GM11168 (cell line): ENCODE results near the gene CLIC4.
"Not testable (repeated sequence)": the region's sequence is repeated elsewhere in the genome, so short reads cannot be mapped to it uniquely, and the experiment has no call there.

ENCODE experiments used
- in situ Hi-C: fragments of 300-500 bp; cut with MboI; formaldehyde crosslinking; loops from one replicate; pipeline ENCODE4 v1.12.0; 2022; ENCODE audit warnings: low sequenced_read_pairs; ENCODE audit not compliant: unreplicated experiment

The CLIC4 gene

DNA sequence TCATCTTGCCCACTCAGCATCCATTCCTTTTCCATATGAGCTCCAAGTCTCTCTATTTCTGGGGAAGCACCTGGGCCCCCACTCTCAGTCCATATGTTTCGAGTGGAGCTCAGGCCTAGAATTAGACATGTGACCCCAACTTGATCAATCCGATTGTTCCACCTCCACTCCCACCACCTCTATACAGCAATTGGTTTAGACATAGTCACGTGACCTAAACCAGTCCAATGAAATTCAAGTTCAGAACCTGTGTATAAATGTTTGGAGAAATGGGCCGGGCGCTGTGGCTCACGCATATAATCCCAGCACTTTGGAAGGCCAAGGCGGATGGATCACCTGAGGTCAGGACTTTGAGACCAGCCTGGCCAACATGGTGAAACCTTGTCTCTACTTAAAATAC, 29.6 kb upstream of the CLIC4 start:
- in situ Hi-C loops, result no loop called here

DNA sequence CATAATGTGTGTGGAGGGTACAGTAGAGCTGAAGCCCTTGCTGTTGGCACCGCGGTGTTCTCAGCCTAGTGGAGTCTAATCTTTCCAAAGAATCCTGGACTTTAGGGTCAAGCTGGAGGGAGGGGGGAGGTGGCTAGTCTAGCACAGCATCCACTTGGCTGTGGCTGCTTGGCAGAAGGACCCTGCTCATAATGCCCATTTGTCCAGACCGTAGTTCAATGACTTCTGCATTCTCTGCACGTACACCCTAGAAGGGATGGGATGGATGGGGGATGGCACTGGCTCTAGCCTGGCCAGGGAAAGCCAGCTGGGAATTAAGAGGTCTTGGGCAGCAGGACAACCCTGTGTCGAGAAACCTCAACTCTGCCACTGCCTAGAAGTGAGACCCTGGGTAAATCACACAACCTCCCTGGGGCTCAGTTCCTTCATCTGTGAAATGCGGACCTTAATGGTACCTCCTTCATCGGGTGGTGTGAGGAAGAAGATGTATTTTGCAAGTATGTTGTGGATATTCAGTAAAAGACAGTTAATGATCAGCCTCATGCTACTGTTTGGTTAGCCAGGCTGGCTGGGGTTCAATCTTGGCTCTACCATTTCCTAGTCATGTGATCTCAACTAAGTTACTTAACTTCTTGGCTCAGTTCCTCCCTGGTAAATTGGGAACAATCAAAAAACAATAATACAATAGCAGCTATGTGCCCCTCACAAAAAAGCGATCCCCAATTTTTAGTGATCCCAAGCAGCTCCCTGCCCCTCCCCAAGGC, 27.2 kb upstream of the CLIC4 start:
- in situ Hi-C loops, result no loop called here

DNA sequence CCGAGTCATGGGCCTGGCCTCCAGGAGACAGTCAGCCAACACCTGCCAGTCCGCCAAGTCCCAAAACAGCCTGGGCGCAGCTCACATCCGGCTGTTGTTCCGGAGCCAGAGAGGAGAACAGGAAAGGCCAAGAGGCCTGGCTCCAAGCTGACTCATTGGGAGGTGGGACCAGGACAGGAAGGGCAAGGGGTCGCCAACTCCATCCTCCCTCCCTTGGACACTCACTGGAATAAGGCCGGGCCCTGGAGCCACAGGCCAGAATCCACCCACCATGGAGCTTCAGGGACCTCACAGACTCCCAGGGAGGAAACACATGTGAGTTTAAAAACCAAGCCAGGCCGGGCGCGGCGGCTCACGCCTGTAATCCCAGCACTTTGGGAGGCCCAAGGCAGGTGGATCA, 25.1 kb upstream of the CLIC4 start:
- in situ Hi-C loops, result no loop called here

DNA sequence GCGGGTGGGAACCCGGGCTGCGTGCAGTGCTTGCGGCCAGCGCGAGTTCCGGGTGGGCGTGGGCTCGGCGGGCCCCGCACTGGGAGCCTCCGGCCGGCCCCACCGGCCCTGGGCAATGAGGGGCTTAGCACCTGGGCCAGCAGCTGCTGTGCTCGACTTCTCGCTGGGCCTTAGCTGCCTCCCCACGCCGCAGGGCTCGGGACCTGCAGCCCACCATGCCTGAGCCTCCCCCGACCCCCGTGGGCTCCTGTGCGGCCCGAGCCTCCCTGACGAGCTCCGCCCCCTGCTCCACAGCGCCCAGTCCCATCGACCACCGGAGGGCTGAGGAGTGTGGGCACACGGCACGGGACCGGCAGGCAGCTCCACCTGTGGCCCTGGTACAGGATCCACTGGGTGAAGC, 23.7 kb upstream of the CLIC4 start:
- in situ Hi-C loops, result no loop called here

DNA sequence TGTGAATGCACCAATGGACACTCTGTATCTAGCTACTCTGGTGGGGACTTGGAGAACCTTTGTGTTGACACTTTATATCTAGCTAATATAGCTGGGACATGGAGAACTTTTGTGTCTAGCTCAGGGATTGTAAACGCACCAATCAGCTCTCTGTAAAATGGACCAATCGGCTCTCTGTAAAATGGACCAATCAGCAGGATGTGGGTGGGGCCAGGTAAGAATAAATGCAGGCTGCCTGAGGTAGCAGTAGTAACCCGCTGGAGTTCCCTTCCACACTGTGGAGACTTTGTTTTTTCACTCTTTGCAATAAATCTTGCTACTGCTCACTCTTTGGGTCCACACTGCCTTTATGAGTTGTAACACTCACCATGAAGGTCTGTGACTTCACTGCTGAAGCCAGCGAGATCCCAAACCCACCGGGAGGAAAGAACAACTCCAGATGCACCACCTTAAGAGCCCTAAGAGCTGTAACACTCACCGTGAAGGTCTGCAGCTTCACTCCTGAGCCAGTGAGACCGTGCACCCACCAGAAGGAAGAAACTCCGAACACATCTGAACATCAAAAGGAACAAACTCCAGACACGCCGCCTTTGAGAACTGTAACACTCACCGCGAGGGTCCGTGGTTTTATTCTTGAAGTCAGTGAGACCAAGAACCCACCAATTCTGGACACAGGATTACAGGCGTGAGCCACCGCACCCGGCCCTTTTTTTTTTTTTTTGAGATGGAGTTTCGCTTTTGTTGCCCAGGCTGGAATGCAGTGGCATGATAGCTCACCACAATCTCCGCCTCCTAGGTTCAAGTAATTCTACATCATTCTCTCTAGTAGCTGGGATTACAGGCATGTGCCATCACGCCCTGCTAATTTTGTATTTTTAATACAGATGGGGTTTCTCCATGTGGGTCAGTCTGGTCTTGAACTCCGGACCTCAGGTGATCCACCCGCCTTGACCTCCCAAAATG, 22.9 kb upstream of the CLIC4 start:
- in situ Hi-C loops, result not testable (repeated sequence)

DNA sequence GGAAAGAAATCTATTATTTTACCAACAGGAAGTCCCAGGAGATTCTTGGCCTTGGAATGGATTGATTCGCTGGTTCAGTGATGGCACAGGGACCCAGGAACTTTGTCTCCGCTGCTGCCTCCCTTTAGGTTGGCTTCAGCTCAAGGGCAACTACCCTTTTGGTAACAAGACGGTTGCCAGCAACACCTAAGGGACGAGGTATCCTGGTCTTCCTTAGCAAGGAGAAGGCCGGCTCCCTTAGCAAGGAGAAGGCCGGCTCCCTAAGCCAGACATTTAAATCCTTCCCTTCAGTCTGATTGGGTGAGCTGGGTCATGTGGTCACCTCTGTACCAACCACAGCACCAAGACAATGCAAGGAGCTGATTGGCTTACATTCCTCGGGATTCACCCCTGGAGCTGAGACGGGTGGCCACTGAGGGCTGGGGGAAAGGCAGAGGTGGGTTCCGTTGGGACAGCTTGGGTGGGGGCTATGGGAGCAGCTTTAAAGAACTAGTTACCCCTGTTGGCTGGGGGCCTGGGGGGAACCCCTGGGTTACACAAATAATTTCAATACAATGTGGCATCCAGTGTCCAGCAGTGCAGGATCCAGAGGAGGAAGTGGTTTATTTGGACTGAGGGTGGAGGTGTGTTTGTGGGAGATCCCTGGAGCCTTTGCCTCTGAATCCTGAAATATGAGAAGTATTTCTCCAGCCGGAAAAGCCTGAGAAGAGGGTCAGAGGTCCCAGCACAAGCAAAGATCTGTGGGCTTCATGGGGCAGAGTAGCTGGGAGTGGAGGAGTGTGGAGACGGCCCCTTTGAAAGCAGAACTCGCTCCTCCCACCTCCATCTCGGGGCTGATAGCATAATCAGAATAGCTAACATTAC, 20.7 kb upstream of the CLIC4 start:
- in situ Hi-C loops, result no loop called here

DNA sequence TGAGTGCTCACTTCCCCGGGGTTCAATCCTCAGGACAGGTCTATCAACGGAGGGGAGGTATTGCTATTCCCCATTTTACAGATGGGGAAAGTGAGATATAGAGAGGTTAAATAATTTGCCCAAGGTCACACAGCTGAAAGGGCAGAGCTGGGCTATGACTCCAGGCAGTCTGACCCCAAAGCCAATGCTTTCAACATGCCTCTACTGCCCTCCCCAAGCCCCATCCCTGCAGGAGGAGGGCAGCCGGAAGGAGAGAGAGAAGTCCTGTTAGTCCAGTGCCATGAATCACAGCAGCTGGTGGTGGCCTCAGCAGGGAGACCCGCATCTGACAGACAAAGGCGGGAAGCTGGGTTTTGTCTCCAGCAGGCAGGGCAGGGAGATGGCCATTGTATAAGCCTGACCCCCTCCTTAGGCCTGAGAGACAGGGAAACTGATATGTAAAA, 20.0 kb upstream of the CLIC4 start:
- in situ Hi-C loops, result no loop called here

DNA sequence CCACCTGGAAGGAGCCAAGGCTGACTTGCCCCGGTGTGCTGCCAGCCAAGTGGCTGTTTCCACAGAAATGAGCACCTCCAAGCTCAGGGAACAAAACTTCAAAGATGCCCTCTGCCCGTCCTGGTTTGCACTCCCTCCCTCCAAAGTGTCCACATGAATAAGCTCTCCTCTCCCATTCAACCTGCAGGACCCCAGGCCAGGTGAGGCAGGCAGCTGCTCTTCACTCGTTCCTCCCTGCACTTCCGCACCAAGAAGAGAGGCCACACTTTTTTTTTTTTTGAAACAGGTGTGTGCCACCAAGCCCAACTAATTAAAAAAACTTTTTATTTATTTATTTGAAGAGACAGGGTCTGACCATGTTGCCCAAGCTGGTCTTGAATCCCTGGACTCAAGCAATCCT, 18.5 kb upstream of the CLIC4 start:
- in situ Hi-C loops, result no loop called here

DNA sequence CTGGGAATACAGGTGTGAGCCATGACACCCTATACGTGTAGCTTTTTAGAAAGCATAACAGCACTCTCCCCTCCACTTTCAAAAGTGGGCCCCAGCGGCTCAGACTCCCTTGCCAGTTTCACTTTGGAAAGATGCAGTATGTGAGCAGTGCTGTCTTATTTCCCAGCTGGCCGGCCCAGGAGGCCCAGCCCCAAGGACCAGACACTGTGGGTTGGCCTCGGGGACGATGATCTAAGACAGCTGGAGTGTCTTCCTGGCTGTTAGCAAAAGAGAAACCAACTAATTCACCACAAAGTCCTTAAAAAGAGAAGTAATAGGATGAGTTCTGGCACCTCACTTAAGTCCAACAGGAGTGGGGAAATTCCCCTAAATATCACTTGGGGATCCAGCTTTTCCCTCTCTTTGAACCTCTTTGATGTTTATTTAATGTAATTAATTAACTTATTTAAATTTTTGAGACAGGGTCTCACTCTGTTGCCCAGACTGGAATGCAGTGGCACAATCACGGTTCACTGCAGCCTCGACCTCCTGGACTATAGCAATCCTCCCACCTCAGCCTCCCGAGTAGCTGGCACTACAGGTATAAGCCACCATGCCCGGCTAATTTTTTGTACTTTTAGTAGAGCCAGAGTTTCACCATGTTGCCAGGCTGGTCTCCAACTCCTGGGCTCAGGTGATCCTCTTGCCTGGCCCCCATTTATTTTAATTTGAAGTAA, 17.6 kb upstream of the CLIC4 start:
- in situ Hi-C loops, result no loop called here

DNA sequence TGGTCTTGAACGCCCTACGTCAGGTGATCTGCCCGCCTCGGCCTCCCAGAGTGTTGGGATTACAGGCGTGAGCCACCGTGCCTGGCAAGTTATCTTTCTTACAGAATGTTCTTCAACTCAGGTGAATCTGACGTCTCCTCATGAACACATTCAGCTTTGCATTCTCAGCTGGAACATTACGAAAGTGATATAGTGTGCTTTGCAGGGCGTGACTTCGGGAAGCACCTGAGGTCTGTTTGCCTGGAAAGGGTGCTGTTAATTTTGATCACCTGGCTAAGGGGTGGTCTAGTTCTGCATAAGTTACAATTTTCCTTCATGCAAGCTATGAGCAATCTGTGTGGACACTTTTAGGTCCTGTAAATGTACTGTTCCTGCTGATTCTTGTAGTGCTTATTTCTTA, 16.3 kb upstream of the CLIC4 start:
- in situ Hi-C loops, result no loop called here

DNA sequence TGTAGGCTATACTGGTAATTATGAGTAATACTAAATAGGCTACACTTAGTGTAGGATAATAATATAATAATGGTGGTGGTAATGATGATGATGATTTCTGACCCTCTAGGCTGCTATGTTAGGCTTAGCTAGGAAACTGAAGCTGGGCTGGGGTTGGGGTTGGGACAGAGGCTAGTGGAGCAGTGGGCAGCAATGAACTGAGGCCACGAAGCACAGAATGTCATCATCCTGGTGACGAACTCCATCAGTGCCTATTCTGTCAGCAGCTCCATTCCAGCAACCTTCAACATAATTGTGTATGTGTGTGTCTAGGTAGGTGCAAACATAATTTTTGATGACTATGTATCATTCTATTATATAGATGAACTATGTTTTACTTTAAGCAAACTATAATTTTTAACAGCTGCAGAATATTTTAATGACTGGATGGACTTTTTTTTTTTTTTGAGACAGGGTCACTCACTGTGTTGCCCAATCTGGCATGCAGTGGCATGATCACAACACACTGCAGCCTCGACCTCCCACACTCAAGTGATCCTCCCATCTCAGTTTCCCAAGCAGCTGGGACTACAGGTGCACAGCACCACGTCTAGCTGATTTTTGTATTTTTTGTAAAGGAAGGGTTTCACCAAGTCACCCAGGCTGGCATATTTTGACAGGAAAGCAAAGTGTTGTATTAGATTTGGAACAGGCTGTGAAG, 12.9 kb upstream of the CLIC4 start:
- in situ Hi-C loops, result no loop called here

DNA sequence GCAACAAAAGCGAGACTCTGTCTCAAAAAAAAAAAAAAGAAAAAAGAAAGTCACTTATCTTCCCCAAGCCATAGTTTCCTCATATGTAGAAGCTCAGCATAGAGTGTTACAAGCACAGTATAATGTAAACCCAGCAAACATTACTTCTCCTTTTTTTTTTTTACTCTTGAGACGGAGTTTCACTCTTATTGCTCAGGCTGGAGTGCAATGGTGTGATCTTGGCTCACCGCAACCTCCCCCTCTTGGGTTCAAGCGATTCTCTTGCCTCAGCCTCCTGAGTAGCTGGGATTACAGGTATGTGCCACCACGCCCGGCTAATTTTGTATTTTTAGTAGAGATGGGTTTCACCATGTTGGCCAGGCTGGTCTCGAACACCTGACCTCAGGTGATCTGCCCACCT, 11.9 kb upstream of the CLIC4 start:
- in situ Hi-C loops, result not testable (repeated sequence)

DNA sequence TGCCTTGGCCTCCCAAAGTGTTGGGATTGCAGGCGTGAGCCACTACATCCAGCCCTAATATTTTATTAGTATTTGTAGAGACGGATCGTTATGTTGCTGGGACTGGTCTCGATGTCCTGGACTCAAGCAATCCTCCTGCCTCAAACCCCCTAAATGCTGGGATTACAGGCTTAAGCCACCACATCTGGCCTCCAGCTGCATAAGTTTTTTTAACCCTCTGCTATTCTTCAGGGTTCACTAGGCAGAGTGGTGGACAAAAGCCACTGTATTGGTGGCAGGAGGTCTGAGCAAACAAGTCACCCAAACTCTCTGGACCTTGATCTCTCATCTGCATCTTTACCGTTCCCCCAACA, 10.1 kb upstream of the CLIC4 start:
- in situ Hi-C loops, result no loop called here

DNA sequence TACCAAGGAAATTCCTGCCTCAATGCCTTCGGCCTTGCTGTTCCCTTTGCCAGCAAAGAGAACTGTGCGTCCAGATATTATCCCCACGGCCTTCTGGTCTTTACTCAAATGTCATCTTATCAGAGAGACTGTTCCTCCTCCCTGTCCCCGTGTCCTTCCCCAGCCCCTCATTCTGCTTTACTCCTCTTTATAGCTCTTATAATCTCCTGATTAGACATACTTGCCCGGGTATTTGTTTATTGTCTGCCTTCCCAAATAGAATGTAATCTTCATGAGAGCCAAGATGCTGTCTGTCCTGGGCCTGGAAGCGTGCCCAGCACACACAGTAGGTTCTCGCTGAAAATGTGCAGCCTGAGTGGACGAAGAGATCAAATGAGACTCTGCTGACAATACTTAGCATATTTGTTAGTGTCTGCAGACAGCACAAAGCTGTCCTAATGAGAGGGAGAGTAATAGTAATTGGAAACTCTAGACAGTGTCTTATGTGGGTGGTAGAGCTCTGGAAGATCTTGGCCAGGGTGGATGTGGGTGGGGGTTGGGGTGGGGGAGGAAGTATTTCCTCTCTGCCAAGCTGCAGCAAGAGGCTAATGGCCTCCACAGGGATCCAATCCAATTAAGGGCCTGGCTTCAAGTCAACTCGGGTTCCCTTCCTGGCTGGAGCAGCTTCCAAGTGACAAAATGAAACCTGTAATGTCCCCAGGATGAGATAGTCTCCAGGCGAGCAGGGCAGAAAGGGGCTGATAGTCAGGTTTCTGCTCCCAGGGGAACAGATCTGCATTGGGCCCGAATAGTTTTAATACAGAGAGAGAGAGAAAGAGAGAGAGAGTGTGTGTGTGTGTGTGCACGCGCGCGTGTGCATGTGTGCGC, 9.5 kb upstream of the CLIC4 start:
- in situ Hi-C loops, result no loop called here

DNA sequence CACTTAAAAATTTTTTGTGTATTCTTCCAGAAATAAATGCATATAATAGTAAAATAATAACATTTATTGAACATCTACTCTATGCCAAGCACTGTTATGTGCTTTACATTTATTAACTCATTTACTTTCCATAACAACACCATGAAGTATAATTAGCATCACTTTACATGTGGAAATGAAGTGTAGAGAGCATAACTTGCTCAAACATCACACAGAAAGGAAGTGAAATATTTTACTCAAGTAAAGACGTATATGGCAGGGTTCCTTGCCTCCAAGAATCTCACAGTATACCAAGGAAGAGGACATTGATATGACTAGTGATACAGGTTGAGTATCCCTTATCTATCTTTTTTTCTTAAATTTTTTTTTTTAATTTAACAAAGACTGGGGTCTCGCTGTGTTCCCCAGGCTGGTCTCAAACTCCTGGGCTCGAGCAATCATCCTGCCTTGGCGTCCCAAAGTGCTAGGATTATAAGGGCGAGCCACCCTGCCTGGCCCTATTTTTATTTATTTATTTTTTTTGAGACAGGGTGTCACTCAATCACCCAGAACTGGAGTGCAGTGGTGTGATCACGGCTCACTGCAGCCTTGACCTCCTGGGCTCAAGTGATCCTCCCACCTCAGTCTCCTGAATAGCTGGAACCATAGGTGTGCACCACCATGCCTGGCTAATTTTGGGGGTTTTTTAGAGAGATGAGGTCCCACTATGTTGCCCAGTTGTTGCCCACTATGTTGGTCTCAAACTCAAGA, 7.7 kb upstream of the CLIC4 start:
- in situ Hi-C loops, result no loop called here

DNA sequence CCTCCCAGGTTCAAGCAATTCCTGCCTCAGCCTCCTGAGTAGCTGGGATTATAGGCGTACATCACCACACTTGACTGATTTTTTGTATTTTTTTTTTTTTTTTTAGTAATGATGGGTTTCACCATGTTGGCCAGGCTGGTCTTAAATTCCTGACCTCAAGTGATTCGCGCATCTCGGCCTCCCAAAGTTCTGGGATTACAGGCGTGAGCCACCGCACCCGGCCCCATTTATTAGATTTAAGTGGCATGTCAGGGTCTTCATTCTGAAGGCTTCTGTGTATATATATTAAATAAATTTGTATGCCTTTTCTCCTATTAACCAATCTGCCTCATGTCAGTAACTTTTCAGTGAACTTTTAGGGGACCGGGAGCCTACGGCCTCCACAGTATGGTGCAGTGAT, 6.0 kb upstream of the CLIC4 start:
- in situ Hi-C loops, result no loop called here

DNA sequence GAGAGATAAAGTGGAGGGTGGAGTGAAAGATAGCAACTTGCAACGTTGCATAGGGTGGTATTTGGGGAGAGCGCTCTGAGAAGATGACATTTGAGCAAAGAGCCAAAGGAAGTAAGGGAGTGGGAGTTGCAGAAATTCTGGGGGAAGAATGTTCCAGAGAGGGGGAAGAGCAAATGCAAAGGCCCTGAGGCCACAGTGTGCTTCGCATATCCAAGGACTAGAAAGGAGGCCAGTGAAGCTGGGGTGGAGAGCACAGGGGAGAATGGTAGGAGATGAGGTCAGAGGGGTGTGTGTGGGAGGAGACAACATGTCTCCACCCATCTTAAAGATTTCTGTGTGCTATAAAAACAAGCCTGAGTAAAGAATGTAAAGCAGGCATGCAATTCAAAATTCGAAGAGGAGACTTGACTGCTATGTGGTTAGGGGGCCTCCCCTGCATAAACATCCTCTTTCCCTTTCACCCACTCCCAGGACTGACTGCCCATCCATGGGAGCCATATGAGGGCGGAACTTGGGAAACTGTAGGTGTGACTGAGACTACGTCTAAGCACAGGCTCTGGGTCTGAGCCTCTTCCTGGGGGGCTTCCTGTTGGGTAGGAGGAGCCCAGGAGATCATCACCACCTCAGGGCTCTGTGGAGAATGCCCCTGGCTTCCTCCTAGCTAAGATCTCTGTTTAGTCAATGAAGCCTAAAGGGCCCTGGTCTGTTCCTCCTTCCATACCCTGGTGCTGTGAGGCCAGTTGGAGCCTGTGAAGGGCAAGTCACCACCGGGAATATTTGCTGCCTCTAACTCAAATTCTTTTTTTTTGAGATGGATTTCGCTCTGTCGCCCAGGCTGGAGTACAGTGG, 2.9 kb upstream of the CLIC4 start:
- in situ Hi-C loops, result no loop called here
